HG03108 (cell line): ENCODE measurements around the gene SOX2.

Experiments used
- ATAC-seq: cut with Tn5 transposase; IDR thresholded peaks from one replicate; pipeline ENCODE4 v1.9.1; 2021; ENCODE audit warnings: moderate library complexity; ENCODE audit not compliant: unreplicated experiment

Gene SOX2

DNA sequence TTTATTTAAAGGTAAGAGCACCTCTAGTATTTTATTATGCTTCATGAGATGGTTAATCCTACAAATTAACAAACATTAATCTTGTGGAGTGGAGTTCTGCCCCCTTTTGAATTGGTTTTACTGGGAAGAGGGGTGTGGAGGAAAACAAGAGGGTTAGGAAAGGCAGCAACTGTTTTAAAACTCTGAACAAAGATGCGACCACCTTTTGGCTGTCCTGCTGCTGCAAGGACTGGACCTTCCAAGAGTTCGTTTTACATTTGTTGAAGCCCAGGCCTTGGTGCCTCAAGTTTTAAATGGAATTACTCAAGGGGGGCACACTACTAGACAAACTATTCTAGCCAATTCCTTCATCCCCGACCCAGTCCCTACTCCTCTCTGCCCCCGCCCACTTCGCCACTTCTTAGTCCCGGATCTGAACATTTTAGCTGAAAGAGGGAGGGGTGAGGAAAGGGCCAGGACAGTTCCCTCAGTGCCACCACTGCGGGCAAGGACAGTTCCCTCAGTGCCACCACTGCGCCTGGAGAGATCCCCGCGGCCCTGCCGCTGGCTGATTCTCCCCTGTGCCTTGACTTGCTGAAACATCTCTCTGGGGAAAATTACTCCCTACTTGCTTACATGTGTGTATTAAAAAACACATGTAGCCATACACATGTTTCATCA lies 11.2 kb downstream of the SOX2 start:
- no peak for ATAC-seq

DNA sequence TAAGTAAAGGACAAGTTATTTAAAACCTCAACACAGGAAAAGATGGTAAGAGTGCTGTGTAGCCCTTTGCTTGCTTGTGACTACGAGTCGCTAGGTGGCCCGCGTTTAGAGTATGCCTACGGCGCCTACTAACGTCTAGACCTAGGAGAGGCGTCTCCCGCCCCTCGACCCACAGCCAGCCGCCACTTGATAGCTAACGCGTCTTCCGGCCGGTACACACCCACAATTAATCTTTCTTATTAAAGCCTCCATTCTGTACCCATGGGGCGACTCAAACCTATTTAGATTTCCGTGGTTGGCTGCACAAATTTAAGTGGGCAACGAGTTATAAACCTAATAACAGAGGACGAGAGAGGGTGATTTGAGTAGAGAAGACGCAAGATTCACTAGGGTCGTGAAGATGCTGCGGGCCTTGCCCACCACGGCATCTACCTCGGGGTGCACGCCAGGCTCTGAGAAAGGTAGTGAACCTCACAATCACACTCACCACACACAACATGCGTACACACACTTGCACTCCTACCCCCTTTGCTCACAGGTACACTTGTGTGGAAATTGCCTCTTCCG lies 12.0 kb downstream of the SOX2 start:
- no peak for ATAC-seq

DNA sequence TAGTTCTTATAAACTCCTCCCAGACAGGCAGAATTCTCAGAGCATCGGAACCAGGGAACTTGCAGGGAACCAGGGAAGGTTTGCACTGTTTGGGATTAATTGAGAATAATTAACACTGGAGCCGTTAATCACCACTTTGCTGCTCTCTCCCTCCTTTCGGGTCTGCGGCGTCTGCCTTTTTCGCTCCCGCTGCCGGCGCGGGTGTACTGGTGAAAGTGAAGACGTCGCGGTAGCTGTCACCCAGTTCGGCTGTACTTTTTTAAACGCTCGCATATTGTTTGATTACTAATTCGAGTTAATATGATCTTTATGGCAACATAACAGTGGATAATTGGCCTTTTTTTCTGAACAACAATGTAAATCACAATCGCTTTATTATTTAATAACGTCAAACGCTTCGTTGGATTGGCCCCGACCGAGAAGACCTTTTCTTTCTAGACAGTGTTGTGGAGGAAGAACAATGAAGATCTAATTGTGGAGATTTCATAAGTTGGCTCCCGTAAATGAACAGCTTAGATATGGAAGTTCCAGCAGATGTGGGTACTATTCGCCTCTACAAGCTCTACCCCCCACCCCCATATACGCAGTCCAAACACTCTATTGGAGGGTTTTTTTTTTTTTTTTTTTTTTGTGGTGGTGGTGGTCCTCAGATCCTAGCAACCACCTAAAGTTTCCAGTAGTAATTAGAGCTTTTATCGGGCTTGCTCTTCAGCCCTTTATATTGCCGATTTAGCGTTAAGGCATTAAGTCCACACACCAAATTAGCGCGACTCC lies 12.7 kb downstream of the SOX2 start:
- ATAC-seq: no peak

DNA sequence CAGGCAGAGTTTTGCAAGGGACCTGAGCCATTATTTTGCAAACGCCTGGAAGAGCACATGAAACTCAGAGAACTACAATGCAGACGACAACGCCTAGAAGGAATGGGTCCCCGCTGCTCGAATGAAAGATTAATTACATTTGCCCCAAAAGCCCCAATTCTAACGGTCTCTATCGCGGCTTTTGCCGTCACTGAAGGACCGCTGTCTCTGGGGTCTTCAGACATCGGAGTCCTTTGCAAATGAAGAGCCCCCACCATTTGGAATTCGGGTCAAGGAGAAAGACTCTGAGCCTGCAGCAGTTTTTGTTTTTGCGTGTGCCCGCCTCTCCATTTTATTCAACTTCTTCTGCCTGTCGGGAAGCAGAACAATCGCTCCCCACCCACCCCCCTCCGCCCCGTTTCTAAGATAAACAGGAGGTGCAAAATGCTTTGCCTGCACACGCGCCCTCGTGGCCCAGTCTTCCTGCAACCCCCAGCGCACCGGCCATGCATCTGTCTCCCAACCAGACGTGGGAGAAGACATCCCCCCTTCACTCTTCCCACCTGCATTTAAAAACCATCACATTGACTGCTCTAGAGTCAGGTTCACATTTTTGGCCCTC lies 13.5 kb downstream of the SOX2 start:
- ATAC-seq: no peak

DNA sequence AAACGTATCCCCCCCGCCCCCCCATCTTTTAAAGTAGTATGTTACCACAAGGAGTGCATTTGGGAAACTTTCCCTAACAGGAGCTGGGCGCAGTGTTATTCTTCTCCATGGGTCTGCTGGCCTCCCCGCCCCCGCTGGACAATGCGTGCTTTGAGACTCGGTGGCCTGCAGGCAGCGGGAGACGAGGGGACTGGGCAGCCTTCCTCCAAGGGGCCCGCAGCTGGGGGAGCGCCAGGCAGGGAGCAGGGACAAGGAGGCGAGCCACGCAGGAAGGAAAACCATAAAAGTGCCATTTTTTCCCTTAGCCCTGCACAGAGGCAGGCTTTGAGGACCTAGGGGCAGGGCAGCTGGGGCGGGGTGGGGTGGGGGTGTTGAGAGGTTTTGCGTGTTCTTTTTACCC lies 14.1 kb downstream of the SOX2 start:
- ATAC-seq: no peak

DNA sequence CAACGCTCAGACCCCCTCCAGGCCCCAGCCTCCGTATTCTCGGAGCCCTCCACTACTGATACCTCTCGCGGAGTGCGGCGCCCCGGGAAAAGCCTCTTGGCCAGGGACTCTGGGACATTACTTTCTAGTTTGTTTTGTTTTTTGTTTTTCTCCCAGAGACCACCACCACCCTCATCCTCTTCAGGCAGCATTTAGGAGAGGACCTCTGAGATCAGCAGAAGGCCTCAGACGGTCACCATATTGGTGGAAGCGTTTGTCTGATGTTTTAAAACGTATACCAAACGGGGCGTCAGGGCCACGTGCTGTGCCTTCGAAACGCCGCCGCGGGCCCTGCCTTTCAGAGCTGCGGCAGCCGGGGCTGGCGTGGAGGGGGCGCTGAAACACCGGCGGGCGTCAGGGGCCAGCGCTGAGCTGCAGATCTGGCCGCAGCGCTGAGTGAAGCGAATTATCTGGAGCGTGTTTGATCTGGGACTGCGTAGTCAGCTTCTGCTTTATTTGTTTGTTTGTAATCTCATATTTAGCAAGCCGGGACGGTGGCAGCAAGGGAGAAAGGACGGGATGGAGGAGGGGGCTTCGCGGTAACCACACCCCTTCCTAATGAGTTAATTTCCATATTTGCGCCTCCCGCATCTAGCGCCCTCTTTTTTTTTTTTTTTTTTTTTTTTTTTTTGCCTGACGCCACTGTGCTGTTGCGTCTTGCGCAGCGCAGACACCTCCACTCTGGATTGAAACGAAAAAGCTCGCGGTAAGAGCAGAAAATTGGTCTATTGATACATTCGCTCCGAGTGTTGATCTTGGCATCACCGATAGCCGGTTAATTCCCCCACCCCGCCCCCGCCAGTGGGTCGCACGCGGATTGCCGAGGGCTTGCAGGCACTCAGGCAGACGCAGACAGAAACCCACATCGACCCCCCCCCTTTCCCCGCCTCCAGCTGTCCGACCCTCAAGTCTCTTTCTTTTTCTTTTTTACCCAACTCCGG lies 14.9 kb downstream of the SOX2 start:
- ATAC-seq: no peak

DNA sequence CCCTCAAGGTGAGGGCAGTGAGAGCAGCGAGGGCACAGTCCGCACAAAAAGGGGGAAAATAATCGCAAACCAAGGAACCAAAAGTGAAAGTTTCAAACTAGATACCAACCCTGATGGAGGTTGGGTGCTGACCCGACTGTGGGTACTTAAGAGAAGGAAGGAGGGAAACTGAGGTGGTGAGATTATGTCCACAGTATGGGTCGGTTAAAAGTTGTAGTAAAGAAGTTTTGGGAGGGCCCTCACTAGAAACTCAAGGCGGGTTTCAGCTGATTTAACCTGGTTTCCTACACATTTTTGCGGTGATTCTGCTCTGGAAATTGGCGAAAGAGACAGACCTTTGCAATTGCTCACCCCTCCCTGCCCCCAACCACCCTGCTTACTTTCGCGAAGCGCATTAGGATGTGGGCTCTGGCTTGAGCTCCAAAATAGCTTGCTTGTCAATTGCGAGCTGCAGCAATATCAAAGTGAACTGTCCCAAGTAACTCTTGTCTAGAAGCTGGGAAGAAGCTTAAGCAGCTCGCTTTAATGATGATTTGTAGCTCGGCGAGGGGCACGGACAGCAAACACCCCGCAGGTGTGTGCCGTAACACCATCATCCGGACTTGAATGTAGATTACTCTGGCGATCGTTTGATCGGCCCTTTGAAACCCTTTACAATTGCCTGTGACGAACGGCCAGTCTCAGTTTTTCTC lies 15.8 kb downstream of the SOX2 start:
- ATAC-seq: no peak

DNA sequence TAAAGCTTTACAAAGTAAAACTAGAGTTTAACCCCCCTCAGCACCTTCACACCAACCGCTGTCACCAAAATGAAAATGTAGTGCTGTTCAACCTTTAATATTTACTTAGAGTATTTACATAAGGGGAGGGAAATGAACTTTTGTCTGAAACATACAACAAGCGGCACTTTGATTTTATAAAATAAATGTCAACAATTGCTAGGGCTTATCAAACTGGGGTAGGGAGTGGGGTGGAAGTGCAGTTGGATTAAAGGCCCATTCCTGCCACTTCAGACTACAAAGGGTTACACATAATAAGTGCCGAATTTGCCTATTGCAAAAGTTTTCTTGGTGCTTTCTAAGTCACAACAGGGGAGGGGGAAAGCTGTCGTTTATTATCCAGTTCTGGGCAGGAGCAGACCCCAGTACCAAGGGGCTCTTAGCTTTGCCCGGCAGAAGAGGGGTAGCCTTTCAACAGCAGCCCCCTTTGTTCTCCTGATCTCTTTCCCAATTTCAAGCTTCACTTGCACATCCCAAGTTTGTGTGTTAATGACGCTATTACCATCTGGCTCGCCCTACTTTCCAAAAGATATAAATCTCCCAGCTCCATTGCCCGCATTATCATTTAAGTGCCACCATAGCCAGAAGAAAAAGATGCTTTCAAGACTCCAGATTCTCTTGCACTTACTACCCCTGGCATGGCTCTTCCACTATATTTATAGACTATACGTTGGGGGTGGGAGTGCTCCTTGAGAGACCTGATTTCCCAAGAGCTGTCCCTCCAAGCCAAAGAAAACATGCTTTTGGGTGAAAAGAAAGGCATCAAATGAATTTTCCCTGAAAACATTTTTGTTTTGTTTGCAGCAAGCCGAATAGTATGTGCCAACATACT lies 17.0 kb downstream of the SOX2 start:
- ATAC-seq: no peak

DNA sequence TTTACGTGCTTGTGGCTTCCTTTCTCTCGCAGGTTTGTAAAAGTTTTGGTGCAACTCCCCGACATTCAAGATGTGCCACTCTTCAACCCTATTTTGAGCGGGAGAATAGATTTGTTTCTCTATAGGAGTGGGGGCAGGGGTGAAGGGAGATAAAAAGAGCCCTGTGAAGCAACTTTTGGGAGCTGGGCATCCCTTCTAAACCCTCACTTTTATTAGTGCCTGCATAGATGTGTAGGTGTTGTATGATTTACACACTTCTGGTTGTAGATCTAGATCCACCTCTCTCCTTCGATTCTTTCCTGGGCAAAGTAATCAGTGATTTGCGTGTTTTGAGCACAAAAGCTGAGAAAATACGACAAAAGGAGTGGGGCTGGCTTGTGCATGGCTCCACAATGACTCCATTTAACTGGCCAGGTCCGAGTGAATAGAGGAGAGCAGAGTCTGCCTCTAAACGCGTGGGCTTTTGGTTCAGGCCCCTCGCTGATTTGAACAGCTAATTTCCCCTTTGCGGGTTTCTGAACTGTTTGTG lies 17.7 kb downstream of the SOX2 start:
- no peak for ATAC-seq

DNA sequence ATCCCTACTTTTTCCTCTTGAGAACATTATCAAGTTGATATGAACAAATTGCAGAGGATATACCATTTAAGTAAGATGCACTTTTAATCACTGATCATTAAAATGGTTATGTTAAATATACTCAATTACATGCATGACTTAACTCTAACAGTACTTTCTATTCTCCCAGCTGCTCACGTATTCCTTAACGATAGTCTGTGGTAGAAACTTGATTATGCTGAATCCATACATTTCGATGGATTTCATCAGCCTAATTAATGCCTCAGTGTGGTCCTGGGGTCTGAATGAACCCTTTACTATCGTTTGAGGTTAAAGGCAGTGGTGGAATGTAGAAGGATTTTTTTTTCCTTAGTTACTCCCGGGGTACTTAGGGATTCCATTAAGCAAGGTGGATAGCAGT lies 18.6 kb downstream of the SOX2 start:
- no peak for ATAC-seq

DNA sequence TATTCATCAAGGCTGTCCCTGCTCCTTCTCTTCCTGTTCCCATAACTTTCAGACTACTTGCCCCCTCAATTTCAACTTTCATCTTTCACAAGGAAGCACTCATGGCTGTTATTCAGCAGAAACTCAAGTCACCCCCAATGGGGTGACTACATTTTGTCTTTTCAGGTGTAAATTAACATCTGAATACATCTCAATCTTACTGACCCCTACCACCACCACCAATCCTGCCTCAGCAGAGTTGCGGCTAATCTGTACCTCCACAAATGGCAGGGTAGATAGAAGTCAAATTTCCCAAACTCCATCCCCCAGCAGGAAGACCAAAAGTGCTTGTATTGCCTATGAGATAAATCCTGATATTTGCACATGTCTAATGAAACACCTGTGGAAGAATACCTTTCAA lies 19.2 kb downstream of the SOX2 start:
- ATAC-seq: no peak

DNA sequence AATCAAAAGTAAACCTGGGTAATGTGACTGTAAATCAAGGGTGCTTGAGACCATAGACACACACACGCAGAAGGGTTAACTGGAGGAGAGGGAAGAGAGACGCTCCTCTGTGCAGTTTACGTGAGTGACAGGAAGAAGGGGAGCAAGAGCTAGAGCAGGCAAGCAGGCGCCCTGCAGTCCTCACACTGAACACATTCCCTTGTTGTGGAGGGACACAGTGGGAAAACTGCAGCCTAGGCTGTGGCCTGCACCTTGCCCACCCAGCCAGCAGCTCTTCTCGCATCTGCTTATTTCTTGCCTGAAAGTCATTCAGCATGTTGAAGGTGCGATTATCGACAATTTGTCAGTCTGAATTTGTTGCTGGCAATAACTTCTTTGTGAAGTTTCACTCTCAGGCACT lies 24.2 kb downstream of the SOX2 start:
- ATAC-seq: no peak

DNA sequence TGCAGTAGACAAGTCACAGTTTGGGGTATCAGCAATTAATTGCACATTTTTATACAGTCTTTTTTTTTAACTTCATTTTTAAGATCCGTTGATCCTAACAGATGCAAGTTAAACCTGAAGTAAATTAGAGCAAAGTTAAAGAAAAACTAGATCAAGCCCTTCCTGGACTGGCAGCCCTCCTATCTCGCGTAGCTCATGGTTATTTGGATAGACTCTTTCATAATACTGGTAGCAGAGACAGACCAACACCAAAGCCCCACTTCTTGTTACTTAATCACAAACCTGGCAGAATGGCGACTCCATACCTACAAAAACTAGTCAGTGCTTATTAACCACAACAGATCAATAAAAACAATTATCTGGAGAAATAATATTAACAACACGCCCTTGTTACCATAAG lies 26.8 kb downstream of the SOX2 start:
- ATAC-seq: no peak

DNA sequence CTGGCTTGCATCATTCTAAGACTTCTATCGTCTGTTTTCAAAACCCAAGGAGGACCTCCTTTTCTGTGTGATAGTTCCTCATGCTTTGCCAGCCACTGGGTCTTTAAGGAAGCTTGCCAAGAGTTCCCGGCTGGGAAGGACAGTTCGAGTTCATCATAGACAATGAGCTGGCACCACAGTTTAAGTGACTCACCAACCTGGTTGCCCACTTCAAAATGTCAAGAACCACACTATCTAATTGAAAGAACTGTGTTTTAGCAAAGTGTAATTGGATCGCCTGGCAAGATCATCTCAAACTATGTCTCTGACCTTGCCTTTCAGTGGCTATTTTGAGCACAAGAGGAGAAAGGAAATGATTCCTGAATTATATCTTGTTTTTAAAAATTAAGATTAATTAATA lies 27.9 kb downstream of the SOX2 start:
- ATAC-seq: no peak

DNA sequence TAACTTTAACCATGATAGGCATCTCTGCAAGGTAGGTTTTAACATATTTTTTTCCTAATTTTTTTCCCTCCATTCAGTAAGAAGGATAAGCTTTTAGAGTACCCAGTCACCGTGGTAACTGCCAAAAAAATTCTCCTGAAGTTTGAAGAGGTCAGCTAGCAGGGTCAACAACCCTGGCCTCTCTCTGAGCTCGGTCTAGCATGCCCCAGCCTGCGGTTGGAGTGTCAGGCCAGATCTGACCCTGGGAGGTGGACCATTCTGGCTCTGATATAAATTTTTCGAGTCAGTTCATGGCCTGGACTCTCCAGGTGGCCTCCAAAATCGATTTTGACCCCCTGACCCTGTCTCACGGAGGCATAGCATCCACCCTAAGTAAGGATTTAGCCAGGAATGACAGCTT lies 29.7 kb downstream of the SOX2 start:
- no peak for ATAC-seq

DNA sequence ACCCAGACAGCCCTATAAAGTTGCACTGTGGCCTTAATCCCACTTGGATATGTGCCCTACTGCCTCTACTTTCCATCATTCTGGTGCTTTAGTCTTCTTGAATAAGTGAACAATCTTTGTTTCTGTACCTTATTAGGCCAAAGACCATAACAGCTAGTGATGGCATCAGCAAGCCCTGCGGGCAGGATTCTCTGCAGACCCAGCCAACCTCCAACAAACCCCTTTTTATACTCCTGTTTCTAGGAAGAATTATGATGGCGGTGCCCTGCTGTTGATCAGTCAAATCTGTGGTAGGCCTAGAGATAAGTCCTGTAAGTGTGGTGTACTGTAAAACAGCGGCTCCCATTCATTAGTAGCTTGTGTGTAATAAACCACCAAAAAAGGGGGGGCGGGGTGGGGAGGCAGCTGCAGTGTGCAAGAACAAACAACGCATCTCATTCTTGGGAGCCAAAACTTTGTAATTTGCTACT lies 40.5 kb downstream of the SOX2 start:
- ATAC-seq: no peak

DNA sequence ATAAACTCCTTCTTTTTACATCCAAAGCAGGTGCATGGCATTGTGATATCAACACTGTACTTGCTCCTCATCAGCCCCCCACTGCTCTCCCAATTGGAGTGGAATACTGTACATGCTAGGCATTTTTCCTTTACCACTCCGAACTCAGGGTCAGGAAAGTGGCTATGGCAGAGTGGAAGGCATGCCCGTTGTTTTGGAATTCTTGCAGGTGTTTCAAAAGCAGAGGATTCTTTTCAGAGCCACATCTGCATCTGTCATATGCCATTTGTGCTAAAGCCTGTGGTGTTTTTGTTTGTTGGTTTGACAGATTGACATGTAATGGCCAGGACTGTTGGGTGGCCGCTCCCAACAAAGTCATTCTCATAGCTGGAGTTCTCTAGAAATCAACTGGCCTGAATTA lies 41.7 kb downstream of the SOX2 start:
- no peak for ATAC-seq

DNA sequence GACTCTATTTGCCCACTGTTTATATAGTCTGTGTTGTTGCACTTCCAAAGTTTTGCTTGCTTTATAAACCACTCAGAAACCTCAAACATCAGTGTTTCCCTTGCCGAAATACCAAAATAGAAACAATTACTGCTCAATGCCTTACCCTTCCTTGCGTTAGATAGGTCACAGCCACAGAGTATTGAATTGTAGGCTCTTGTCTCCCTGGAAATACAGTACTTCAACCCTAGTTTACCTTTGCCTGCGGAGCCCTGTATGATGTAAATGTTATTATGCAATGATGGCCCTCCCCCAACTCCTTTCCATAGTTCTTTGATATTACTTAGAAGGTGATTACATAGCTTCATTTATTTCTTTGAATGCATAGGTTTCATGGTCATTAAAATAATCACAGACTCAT lies 44.2 kb downstream of the SOX2 start:
- no peak for ATAC-seq
